Naive thymus-derived CD8-positive, alpha-beta T cell (primary cell): ENCODE data around the gene GIN1. TPM values are rescaled to one million over a fixed set of nuclear protein-coding genes. Genes with fewer than 3 reads are reported as not detected.
"Not testable (repeated sequence)": the region's sequence is repeated elsewhere in the genome, so short reads cannot be mapped to it uniquely, and the experiment has no call there.

ENCODE experiments used
- ATAC-seq, 2 donors: fragments of 150-1000 bp; cut with Tn5 transposase in 1 of 2; sonication (Bioruptor Pico), chemical (Tn5 transposase) in 1 of 2; 1 replicate in 1 of 2; 2 replicates in 1 of 2; pipeline ENCODE4 v1.10.0; 2021; ENCODE audit warnings: mild to moderate bottlenecking in 2 of 2, moderate library complexity in 2 of 2
- POLR2A ChIA-PET: fragments of 350-600 bp; sonication (Branson Sonifier 250); formaldehyde crosslinking; loops from one replicate; lab custom pipeline; 2021; ENCODE audit warnings: antibody characterized with exemption; lab: Charles Lee
- DNase-seq, 10 donors: peaks; one replicate each; pipeline versions ENCODE4 v3.0.0 to v3.0.0-alpha.2; 2020 to 2022
- H3K27ac Mint-ChIP-seq, 10 donors: one replicate each; pipeline ENCODE4 v1.8.0; 2020 to 2022; ENCODE audit warnings: mild to moderate bottlenecking in 10 of 10, mixed read lengths in 10 of 10, moderate library complexity in 4 of 10, inconsistent platforms in 1 of 10
- H3K27me3 Mint-ChIP-seq, 5 donors: one replicate each; pipeline ENCODE4 v1.8.0; 2021 to 2022; ENCODE audit warnings: mixed read lengths in 5 of 5
- H3K36me3 Mint-ChIP-seq, 3 donors: one replicate each; pipeline ENCODE4 v1.8.0; 2020 to 2022; ENCODE audit warnings: mixed read lengths in 3 of 3, mild to moderate bottlenecking in 2 of 3, inconsistent platforms in 1 of 3
- H3K4me1 Mint-ChIP-seq, 4 donors: one replicate each; pipeline ENCODE4 v1.8.0; 2021 to 2022; ENCODE audit warnings: mixed read lengths in 4 of 4
- H3K4me3 Mint-ChIP-seq, 10 donors: one replicate each; pipeline ENCODE4 v1.8.0; 2020 to 2022; ENCODE audit warnings: mild to moderate bottlenecking in 10 of 10, mixed read lengths in 10 of 10, moderate library complexity in 6 of 10, inconsistent platforms in 1 of 10
- H3K9me3 Mint-ChIP-seq, 9 donors: one replicate each; pipeline ENCODE4 v1.8.0; 2020 to 2022; ENCODE audit warnings: mixed read lengths in 9 of 9, mild to moderate bottlenecking in 3 of 9, inconsistent platforms in 1 of 9, moderate library complexity in 1 of 9
- polyA plus RNA-seq, 3 donors: library from polyadenylated mRNA; unstranded; fragments of 300-500 nt; fragmentation: Illumina TruSeq; gene quantifications; one replicate each; pipeline ENCODE4 v1.2.3, GENCODE V29; 2021
- total RNA-seq, 8 experiments: library from RNA in 2 of 8; stranded (reverse) in 2 of 8; gene quantifications; one replicate each; pipeline ENCODE4 v1.2.3 and lab custom pipeline; 2021 to 2026

GIN1 gene
- total and polyA plus RNA-seq, 5 experiments from 2014 or later: 6.5 to 17.4 (median 9.5) TPM

- Mint-ChIP-seq H3K4me1 (peaks cover 0 to 2% (median 0%) of the 10 kb centered on the region in 4 donors), H3K27me3 (no peaks in the 10 kb centered on the region), H3K27ac (no peak overlapping the region), H3K36me3 (peaks cover 3 to 56% (median 36%) of the 10 kb centered on the region in 3 donors), H3K4me3 (no peak overlapping the region), H3K9me3 (no peaks in the 10 kb centered on the region)
- POLR2A ChIA-PET: no interaction called here
- ATAC-seq (no peak), DNase-seq (no peak)
Measured at GRCh38 chr5:103102234-103102633, 17.7 kb downstream of the GIN1 start.

- no peak for ATAC-seq
- POLR2A ChIA-PET: no interaction called here
- DNase-seq: no peak
- Mint-ChIP-seq H3K27me3 (no peaks in the 10 kb centered on the region), H3K36me3 (peaks cover 9 to 58% (median 39%) of the 10 kb centered on the region in 3 donors), H3K4me3 (no peak overlapping the region), H3K4me1 (peaks cover 0 to 2% (median 0%) of the 10 kb centered on the region in 4 donors), H3K27ac (no peak overlapping the region), H3K9me3 (no peaks in the 10 kb centered on the region)
Measured at GRCh38 chr5:103101079-103101750, 18.7 kb downstream of the GIN1 start.

- POLR2A ChIA-PET: no interaction called here
- no peaks in the 10 kb centered on the region for H3K9me3 Mint-ChIP-seq
- ATAC-seq: no peak
- H3K4me1 Mint-ChIP-seq: peaks cover 0 to 2% (median 0%) of the 10 kb centered on the region in 4 donors
- no peak overlapping the region for H3K27ac Mint-ChIP-seq
- peaks cover 9 to 55% (median 41%) of the 10 kb centered on the region in 3 donors for H3K36me3 Mint-ChIP-seq
- H3K4me3 Mint-ChIP-seq: no peak overlapping the region
- DNase-seq: no peak
- H3K27me3 Mint-ChIP-seq: no peaks in the 10 kb centered on the region
Measured at GRCh38 chr5:103098993-103099392, 20.9 kb downstream of the GIN1 start.

GRCh38 chr5:103094737-103095136 lies 25.2 kb downstream of the GIN1 start:
- no peak overlapping the region for H3K27ac Mint-ChIP-seq
- H3K36me3 Mint-ChIP-seq: peaks cover 23 to 57% (median 55%) of the 10 kb centered on the region in 3 donors
- H3K9me3 Mint-ChIP-seq: peaks cover 0 to 2% (median 0%) of the 10 kb centered on the region in 9 donors

GRCh38 chr5:103093727-103094126 lies 26.2 kb downstream of the GIN1 start:
- peaks cover 23 to 62% (median 61%) of the 10 kb centered on the region in 3 donors for H3K36me3 Mint-ChIP-seq
- POLR2A ChIA-PET: no interaction called here

More at GRCh38 chr5:103094737-103095136, 25.2 kb downstream of the GIN1 start:
- DNase-seq (no peak), ATAC-seq (no peak)
- Mint-ChIP-seq H3K27me3 (no peaks in the 10 kb centered on the region), H3K4me1 (no peaks in the 10 kb centered on the region), H3K4me3 (no peak overlapping the region)
- POLR2A ChIA-PET: no interaction called here

GRCh38 chr5:103092676-103093075 lies 27.3 kb downstream of the GIN1 start:
- H3K9me3 Mint-ChIP-seq: peaks cover 0 to 2% (median 0%) of the 10 kb centered on the region in 9 donors
- POLR2A ChIA-PET: no interaction called here
- no peaks in the 10 kb centered on the region for H3K4me1 Mint-ChIP-seq
- no peak overlapping the region for H3K27ac Mint-ChIP-seq
- no peak overlapping the region for H3K4me3 Mint-ChIP-seq
- H3K27me3 Mint-ChIP-seq: no peaks in the 10 kb centered on the region
- peaks cover 30 to 67% (median 67%) of the 10 kb centered on the region in 3 donors for H3K36me3 Mint-ChIP-seq
- ATAC-seq (no peak), DNase-seq (no peak)

More at GRCh38 chr5:103093727-103094126, 26.2 kb downstream of the GIN1 start:
- DNase-seq (no peak), ATAC-seq (no peak)
- Mint-ChIP-seq H3K4me1 (no peaks in the 10 kb centered on the region), H3K9me3 (peaks cover 0 to 2% (median 0%) of the 10 kb centered on the region in 9 donors), H3K27ac (no peak overlapping the region), H3K27me3 (no peaks in the 10 kb centered on the region), H3K4me3 (no peak overlapping the region)

GRCh38 chr5:103090791-103091190 lies 29.1 kb downstream of the GIN1 start:
- DNase-seq: no peak
- Mint-ChIP-seq H3K4me1 (no peaks in the 10 kb centered on the region), H3K4me3 (no peak overlapping the region), H3K27ac (no peak overlapping the region), H3K36me3 (peaks cover 33 to 73% (median 70%) of the 10 kb centered on the region in 3 donors), H3K27me3 (no peaks in the 10 kb centered on the region), H3K9me3 (peaks cover 0 to 11% (median 8%) of the 10 kb centered on the region in 9 donors)
- POLR2A ChIA-PET: no interaction called here
- ATAC-seq: no peak

GRCh38 chr5:103089272-103089671 lies 30.7 kb downstream of the GIN1 start:
- H3K27me3 Mint-ChIP-seq: no peaks in the 10 kb centered on the region
- H3K9me3 Mint-ChIP-seq: peaks cover 2 to 25% (median 17%) of the 10 kb centered on the region in 9 donors
- peaks cover 41 to 76% (median 74%) of the 10 kb centered on the region in 3 donors for H3K36me3 Mint-ChIP-seq
- ATAC-seq (no peak), DNase-seq (no peak)
- POLR2A ChIA-PET: no interaction called here
- H3K27ac Mint-ChIP-seq: no peak overlapping the region
- no peaks in the 10 kb centered on the region for H3K4me1 Mint-ChIP-seq
- no peak overlapping the region for H3K4me3 Mint-ChIP-seq

GRCh38 chr5:103086547-103086946 lies 33.4 kb downstream of the GIN1 start:
- H3K27me3 Mint-ChIP-seq: no peaks in the 10 kb centered on the region
- peaks cover 14 to 52% (median 44%) of the 10 kb centered on the region in 9 donors for H3K9me3 Mint-ChIP-seq
- no peak overlapping the region for H3K4me3 Mint-ChIP-seq
- POLR2A ChIA-PET: no interaction called here
- H3K27ac Mint-ChIP-seq: no peak overlapping the region
- no peak for ATAC-seq
- no peak for DNase-seq
- no peaks in the 10 kb centered on the region for H3K4me1 Mint-ChIP-seq
- H3K36me3 Mint-ChIP-seq: peaks cover 58 to 78% (median 61%) of the 10 kb centered on the region in 3 donors

- no peak for ATAC-seq
Measured at GRCh38 chr5:103079796-103080195, 40.1 kb downstream of the GIN1 start.

GRCh38 chr5:103075442-103075841 lies 44.5 kb downstream of the GIN1 start:
- DNase-seq (no peak), ATAC-seq (no peak)
- Mint-ChIP-seq H3K4me1 (no peaks in the 10 kb centered on the region), H3K4me3 (no peak overlapping the region), H3K36me3 (peaks cover 2 to 52% (median 15%) of the 10 kb centered on the region in 3 donors), H3K27me3 (peaks cover 0 to 4% (median 0%) of the 10 kb centered on the region in 5 donors), H3K9me3 (peaks cover 20 to 79% (median 65%) of the 10 kb centered on the region in 9 donors), H3K27ac (no peak overlapping the region)
- POLR2A ChIA-PET: no interaction called here

More at GRCh38 chr5:103079796-103080195, 40.1 kb downstream of the GIN1 start:
- POLR2A ChIA-PET: no interaction called here
- H3K27ac Mint-ChIP-seq: no peak overlapping the region
- H3K9me3 Mint-ChIP-seq: peaks cover 30 to 100% (median 85%) of the 10 kb centered on the region in 9 donors
- DNase-seq: no peak
- H3K27me3 Mint-ChIP-seq: no peaks in the 10 kb centered on the region
- H3K36me3 Mint-ChIP-seq: peaks cover 10 to 76% (median 34%) of the 10 kb centered on the region in 3 donors
- H3K4me1 Mint-ChIP-seq: no peaks in the 10 kb centered on the region
- H3K4me3 Mint-ChIP-seq: no peak overlapping the region

- H3K4me3 Mint-ChIP-seq, POLR2A ChIA-PET: not testable (repeated sequence)
- peaks cover 2 to 44% (median 15%) of the 10 kb centered on the region in 3 donors for H3K36me3 Mint-ChIP-seq
Measured at GRCh38 chr5:103073500-103073899, 46.4 kb downstream of the GIN1 start.

GRCh38 chr5:103066326-103066725 lies 53.6 kb downstream of the GIN1 start:
- Mint-ChIP-seq H3K4me1 (no peaks in the 10 kb centered on the region), H3K36me3 (no peaks in the 10 kb centered on the region), H3K9me3 (no peaks in the 10 kb centered on the region), H3K27me3 (peaks cover 0 to 2% (median 0%) of the 10 kb centered on the region in 5 donors), H3K4me3 (no peak overlapping the region), H3K27ac (no peak overlapping the region)
- POLR2A ChIA-PET: no interaction called here
- DNase-seq (no peak), ATAC-seq (no peak)

More at GRCh38 chr5:103073500-103073899, 46.4 kb downstream of the GIN1 start:
- not testable (repeated sequence) for DNase-seq, H3K27me3 Mint-ChIP-seq, H3K4me1 Mint-ChIP-seq, H3K27ac Mint-ChIP-seq, ATAC-seq
- H3K9me3 Mint-ChIP-seq: peaks cover 14 to 61% (median 52%) of the 10 kb centered on the region in 9 donors
